H1 (cell line): Measurements from ENCODE around the gene SLX1A. TPM values are rescaled to one million over a fixed set of nuclear protein-coding genes. Genes with fewer than 3 reads are reported as not detected.

Source experiments
- BACH1 ChIP-seq: IDR thresholded peaks from 2 replicates; pipeline ENCODE4 v1.6.1; 2012; ENCODE audit warnings: low read length, improper control_type of control experiment
- BCL11A ChIP-seq, 2 experiments: IDR thresholded peaks; one replicate each; pipeline ENCODE4 v1.6.1; 2011; ENCODE audit warnings: low read depth in 2 of 2, low read length in 2 of 2, mild to moderate bottlenecking in 2 of 2
- BRCA1 ChIP-seq: IDR thresholded peaks from 2 replicates; pipeline ENCODE4 v1.6.1; 2012; ENCODE audit warnings: low read depth, low read length, improper control_type of control experiment
- CHD1 ChIP-seq: IDR thresholded peaks from 2 replicates; pipeline ENCODE4 v1.6.1; 2012; ENCODE audit warnings: low read depth, low read length, improper control_type of control experiment
- GABPA ChIP-seq: IDR thresholded peaks from 2 replicates; pipeline ENCODE4 v1.6.1; 2011; ENCODE audit warnings: mild to moderate bottlenecking, low read length, moderate library complexity, borderline replicate concordance; ENCODE audit not compliant: insufficient read depth
- MAFK ChIP-seq: IDR thresholded peaks from 2 replicates; pipeline ENCODE4 v1.6.1; 2012; ENCODE audit warnings: low read depth, mild to moderate bottlenecking, improper control_type of control experiment, low read length
- RBBP5 ChIP-seq: IDR thresholded peaks from 2 replicates; pipeline ENCODE4 v1.7.1; 2012; ENCODE audit warnings: low read depth, mild to moderate bottlenecking, inconsistent platforms, low read length, moderate library complexity, borderline replicate concordance
- SUZ12 ChIP-seq: fragments of 200-600 bp; sonication (generic); IDR thresholded peaks from 2 replicates; pipeline ENCODE4 v1.6.1; 2012; ENCODE audit warnings: mild to moderate bottlenecking, inconsistent platforms, low read length, moderate library complexity, mixed read lengths
- polyA plus RNA-seq, 7 experiments: library from polyadenylated mRNA; depleted of rRNA in 3 of 7; stranded (reverse) in 5 of 7; unstranded in 2 of 7; fragments of >200 nt in 5 of 7; fragments of 200-250 nt in 2 of 7; gene quantifications; 1 replicate in 5 of 7; 2 replicates in 1 of 7; 4 replicates in 1 of 7; pipeline versions ENCODE4 v1.2.1 to v1.2.3, GENCODE V29; 2011 to 2013; ENCODE audit warnings: missing spikeins in 2 of 7, mixed read lengths in 2 of 7
- total RNA-seq: library from RNA; stranded (reverse); fragmentation: NEBNext Ultra II Directional; extraction: Animal tissue kit (Norgen Biotek cat#: 25700); gene quantifications from 2 replicates; pipeline ENCODE4 v1.2.1, GENCODE V29; 2021
- TF ChIP-seq, protein P1 (sequence below): fragments of 300-600 bp; sonication (generic); IDR thresholded peaks from 2 replicates; pipeline ENCODE4 v1.7.1; 2012; ENCODE audit warnings: low read length, moderate library complexity, mild to moderate bottlenecking, inconsistent platforms; ENCODE audit not compliant: insufficient replicate concordance

SLX1A gene
- total and polyA plus RNA-seq, 2 of the 8 experiments (the other 6 are each of a cell fraction or from before 2014, with no cell fraction given), result 4.7 to 36.9 TPM

GRCh38 chr16:30144017-30144416 lies 49.7 kb upstream of the SLX1A start (continued):
- TF ChIP-seq, protein P1, sequence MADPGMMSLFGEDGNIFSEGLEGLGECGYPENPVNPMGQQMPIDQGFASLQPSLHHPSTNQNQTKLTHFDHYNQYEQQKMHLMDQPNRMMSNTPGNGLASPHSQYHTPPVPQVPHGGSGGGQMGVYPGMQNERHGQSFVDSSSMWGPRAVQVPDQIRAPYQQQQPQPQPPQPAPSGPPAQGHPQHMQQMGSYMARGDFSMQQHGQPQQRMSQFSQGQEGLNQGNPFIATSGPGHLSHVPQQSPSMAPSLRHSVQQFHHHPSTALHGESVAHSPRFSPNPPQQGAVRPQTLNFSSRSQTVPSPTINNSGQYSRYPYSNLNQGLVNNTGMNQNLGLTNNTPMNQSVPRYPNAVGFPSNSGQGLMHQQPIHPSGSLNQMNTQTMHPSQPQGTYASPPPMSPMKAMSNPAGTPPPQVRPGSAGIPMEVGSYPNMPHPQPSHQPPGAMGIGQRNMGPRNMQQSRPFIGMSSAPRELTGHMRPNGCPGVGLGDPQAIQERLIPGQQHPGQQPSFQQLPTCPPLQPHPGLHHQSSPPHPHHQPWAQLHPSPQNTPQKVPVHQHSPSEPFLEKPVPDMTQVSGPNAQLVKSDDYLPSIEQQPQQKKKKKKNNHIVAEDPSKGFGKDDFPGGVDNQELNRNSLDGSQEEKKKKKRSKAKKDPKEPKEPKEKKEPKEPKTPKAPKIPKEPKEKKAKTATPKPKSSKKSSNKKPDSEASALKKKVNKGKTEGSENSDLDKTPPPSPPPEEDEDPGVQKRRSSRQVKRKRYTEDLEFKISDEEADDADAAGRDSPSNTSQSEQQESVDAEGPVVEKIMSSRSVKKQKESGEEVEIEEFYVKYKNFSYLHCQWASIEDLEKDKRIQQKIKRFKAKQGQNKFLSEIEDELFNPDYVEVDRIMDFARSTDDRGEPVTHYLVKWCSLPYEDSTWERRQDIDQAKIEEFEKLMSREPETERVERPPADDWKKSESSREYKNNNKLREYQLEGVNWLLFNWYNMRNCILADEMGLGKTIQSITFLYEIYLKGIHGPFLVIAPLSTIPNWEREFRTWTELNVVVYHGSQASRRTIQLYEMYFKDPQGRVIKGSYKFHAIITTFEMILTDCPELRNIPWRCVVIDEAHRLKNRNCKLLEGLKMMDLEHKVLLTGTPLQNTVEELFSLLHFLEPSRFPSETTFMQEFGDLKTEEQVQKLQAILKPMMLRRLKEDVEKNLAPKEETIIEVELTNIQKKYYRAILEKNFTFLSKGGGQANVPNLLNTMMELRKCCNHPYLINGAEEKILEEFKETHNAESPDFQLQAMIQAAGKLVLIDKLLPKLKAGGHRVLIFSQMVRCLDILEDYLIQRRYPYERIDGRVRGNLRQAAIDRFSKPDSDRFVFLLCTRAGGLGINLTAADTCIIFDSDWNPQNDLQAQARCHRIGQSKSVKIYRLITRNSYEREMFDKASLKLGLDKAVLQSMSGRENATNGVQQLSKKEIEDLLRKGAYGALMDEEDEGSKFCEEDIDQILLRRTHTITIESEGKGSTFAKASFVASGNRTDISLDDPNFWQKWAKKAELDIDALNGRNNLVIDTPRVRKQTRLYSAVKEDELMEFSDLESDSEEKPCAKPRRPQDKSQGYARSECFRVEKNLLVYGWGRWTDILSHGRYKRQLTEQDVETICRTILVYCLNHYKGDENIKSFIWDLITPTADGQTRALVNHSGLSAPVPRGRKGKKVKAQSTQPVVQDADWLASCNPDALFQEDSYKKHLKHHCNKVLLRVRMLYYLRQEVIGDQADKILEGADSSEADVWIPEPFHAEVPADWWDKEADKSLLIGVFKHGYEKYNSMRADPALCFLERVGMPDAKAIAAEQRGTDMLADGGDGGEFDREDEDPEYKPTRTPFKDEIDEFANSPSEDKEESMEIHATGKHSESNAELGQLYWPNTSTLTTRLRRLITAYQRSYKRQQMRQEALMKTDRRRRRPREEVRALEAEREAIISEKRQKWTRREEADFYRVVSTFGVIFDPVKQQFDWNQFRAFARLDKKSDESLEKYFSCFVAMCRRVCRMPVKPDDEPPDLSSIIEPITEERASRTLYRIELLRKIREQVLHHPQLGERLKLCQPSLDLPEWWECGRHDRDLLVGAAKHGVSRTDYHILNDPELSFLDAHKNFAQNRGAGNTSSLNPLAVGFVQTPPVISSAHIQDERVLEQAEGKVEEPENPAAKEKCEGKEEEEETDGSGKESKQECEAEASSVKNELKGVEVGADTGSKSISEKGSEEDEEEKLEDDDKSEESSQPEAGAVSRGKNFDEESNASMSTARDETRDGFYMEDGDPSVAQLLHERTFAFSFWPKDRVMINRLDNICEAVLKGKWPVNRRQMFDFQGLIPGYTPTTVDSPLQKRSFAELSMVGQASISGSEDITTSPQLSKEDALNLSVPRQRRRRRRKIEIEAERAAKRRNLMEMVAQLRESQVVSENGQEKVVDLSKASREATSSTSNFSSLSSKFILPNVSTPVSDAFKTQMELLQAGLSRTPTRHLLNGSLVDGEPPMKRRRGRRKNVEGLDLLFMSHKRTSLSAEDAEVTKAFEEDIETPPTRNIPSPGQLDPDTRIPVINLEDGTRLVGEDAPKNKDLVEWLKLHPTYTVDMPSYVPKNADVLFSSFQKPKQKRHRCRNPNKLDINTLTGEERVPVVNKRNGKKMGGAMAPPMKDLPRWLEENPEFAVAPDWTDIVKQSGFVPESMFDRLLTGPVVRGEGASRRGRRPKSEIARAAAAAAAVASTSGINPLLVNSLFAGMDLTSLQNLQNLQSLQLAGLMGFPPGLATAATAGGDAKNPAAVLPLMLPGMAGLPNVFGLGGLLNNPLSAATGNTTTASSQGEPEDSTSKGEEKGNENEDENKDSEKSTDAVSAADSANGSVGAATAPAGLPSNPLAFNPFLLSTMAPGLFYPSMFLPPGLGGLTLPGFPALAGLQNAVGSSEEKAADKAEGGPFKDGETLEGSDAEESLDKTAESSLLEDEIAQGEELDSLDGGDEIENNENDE, result no peak
- no peak for TF ChIP-seq GABPA
- no peak for TF ChIP-seq MAFK
- no peak for TF ChIP-seq BCL11A (IDR thresholded peaks at IDR 0.05; ENCODE audit: low read depth in 2 of 2, low read length in 2 of 2)
- no peak for TF ChIP-seq CHD1
- TF ChIP-seq BACH1, result no peak
- TF ChIP-seq RBBP5, result no peak
- TF ChIP-seq BRCA1, result no peak
- TF ChIP-seq SUZ12, result no peak
